ENCODE measurements around the gene MIGA2.

GRCh38 chr9:129007766-129008468 lies 28.5 kb upstream of the MIGA2 start:
- TF ChIP-seq RCOR1 (IDR thresholded peaks at IDR 0.05; ENCODE audit: insufficient replicate concordance, low read length) (no peak), CTCF (conservative IDR thresholded peaks at IDR 0.05; ENCODE audit: low read depth, low read length) (no peak), RAD21 (IDR thresholded peaks at IDR 0.05; ENCODE audit: low read length) (no peak)

Measured in IMR-90 (cell line).